Measurements from ENCODE around the gene PDE6B.

Gene PDE6B

GRCh38 chr4:656436-657337 lies 31.3 kb downstream of the PDE6B start:
- Histone ChIP-seq H4K20me1 (no peaks in the 10 kb centered on the region), H3K36me3 (peaks cover 14% of the 10 kb centered on the region; the same call in 1 of the 2 replicates), H3K4me3 (no peak overlapping the region), H3K27ac (no peak overlapping the region), H3K4me1 (0 out of 2 replicates have a peak, but pooled peaks cover 5% of the 10 kb centered on the region), H3K9me3 (no peaks in the 10 kb centered on the region), H3K9ac (no peak overlapping the region), H3K4me2 (no peak overlapping the region), H3K27me3 (no peaks in the 10 kb centered on the region)
- no peak for TF ChIP-seq Cebpa-rat (IDR thresholded peaks at IDR 0.05)

GRCh38 chr4:657338-657833 lies 32.0 kb downstream of the PDE6B start:
- Histone ChIP-seq H3K4me2 (no peak overlapping the region), H3K36me3 (peaks cover 21% of the 10 kb centered on the region)

GRCh38 chr4:657834-658667 lies 32.7 kb downstream of the PDE6B start:
- H3K9me3 ChIP-seq, result no peaks in the 10 kb centered on the region
- H3K27ac ChIP-seq, result no peak overlapping the region
- peaks cover 23% of the 10 kb centered on the region for H3K36me3 ChIP-seq
- no peak overlapping the region for H3K4me2 ChIP-seq
- peaks cover 9% of the 10 kb centered on the region for H3K4me1 ChIP-seq
- TF ChIP-seq Cebpa-rat (IDR thresholded peaks at IDR 0.05), result no peak
- H3K9ac ChIP-seq, result no peak overlapping the region
- no peaks in the 10 kb centered on the region for H4K20me1 ChIP-seq
- no peaks in the 10 kb centered on the region for H3K27me3 ChIP-seq
- no peak overlapping the region for H3K4me3 ChIP-seq

More at GRCh38 chr4:657338-657833, 32.0 kb downstream of the PDE6B start:
- Histone ChIP-seq H3K9me3 (no peaks in the 10 kb centered on the region), H3K27ac (no peak overlapping the region), H3K27me3 (no peaks in the 10 kb centered on the region), H4K20me1 (no peaks in the 10 kb centered on the region), H3K9ac (no peak overlapping the region), H3K4me3 (no peak overlapping the region), H3K4me1 (0 out of 2 replicates have a peak, but pooled peaks cover 5% of the 10 kb centered on the region)
- TF ChIP-seq Cebpa-rat (IDR thresholded peaks at IDR 0.05), result no peak

GRCh38 chr4:658681-659667 lies 33.6 kb downstream of the PDE6B start:
- Histone ChIP-seq H4K20me1 (no peaks in the 10 kb centered on the region), H3K36me3 (peaks cover 23% of the 10 kb centered on the region), H3K4me3 (no peak overlapping the region), H3K4me1 (peaks cover 7% of the 10 kb centered on the region), H3K27me3 (no peaks in the 10 kb centered on the region), H3K4me2 (no peak overlapping the region), H3K9me3 (no peaks in the 10 kb centered on the region), H3K27ac (no peak overlapping the region), H3K9ac (no peak overlapping the region)
- no peak for TF ChIP-seq Cebpa-rat (IDR thresholded peaks at IDR 0.05)

- no peak overlapping the region for H3K9ac ChIP-seq
- no peak for TF ChIP-seq Cebpa-rat (IDR thresholded peaks at IDR 0.05)
- H3K27ac ChIP-seq, result no peak overlapping the region
- H4K20me1 ChIP-seq, result no peaks in the 10 kb centered on the region
- H3K36me3 ChIP-seq, result peaks cover 23% of the 10 kb centered on the region
- H3K9me3 ChIP-seq, result no peaks in the 10 kb centered on the region
- no peaks in the 10 kb centered on the region for H3K27me3 ChIP-seq
- no peak overlapping the region for H3K4me3 ChIP-seq
- H3K4me2 ChIP-seq, result no peak overlapping the region
- H3K4me1 ChIP-seq, result peaks cover 14% of the 10 kb centered on the region
Measured at GRCh38 chr4:659851-660250, 34.5 kb downstream of the PDE6B start.

DNA sequence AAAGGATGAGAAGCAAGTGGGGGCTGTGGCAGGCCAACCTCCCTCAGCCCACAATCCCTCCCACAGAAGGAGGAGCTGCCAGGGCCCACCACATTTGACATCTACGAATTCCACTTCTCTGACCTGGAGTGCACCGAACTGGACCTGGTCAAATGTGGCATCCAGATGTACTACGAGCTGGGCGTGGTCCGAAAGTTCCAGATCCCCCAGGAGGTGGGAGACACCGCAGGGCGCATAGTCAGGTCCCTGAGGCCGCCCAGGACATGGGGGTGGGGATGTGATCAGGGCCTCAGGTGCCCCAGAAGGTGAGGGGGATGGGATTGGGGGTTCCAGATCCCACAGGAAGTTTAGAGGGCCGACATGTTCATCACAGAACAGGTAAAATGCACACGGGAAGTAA lies 35.0 kb downstream of the PDE6B start:
- H3K36me3 ChIP-seq, result peaks cover 23% of the 10 kb centered on the region
- TF ChIP-seq Cebpa-rat (IDR thresholded peaks at IDR 0.05), result no peak
- no peak overlapping the region for H3K4me2 ChIP-seq
- no peak overlapping the region for H3K27ac ChIP-seq
- H3K9me3 ChIP-seq, result no peaks in the 10 kb centered on the region
- no peaks in the 10 kb centered on the region for H3K27me3 ChIP-seq
- H4K20me1 ChIP-seq, result no peaks in the 10 kb centered on the region
- H3K4me3 ChIP-seq, result no peak overlapping the region
- no peak overlapping the region for H3K9ac ChIP-seq
- H3K4me1 ChIP-seq, result peaks cover 20% of the 10 kb centered on the region

- H3K4me3 ChIP-seq, result no peak overlapping the region
- H3K9ac ChIP-seq, result no peak overlapping the region
- TF ChIP-seq Cebpa-rat (IDR thresholded peaks at IDR 0.05), result no peak
- H3K27me3 ChIP-seq, result no peaks in the 10 kb centered on the region
- H3K4me2 ChIP-seq, result no peak overlapping the region
- peaks cover 23% of the 10 kb centered on the region for H3K36me3 ChIP-seq
- H3K4me1 ChIP-seq, result peaks cover 28% of the 10 kb centered on the region
- H3K27ac ChIP-seq, result no peak overlapping the region
- no peaks in the 10 kb centered on the region for H3K9me3 ChIP-seq
- H4K20me1 ChIP-seq, result no peaks in the 10 kb centered on the region
Measured at GRCh38 chr4:661231-661630, 35.9 kb downstream of the PDE6B start.

GRCh38 chr4:661881-662761 lies 36.7 kb downstream of the PDE6B start:
- H4K20me1 ChIP-seq, result no peaks in the 10 kb centered on the region
- H3K27me3 ChIP-seq, result no peaks in the 10 kb centered on the region
- H3K4me1 ChIP-seq, result peaks cover 34% of the 10 kb centered on the region
- H3K4me2 ChIP-seq, result no peak overlapping the region
- TF ChIP-seq Cebpa-rat (IDR thresholded peaks at IDR 0.05), result no peak
- H3K4me3 ChIP-seq, result no peak overlapping the region
- H3K9me3 ChIP-seq, result no peaks in the 10 kb centered on the region
- H3K9ac ChIP-seq, result no peak overlapping the region
- H3K36me3 ChIP-seq, result peaks cover 23% of the 10 kb centered on the region
- H3K27ac ChIP-seq, result no peak overlapping the region
